ENCODE results near the gene ASB10. TPM values are rescaled to one million over a fixed set of nuclear protein-coding genes. Genes with fewer than 3 reads are reported as not detected.

The ASB10 gene
- total and polyA plus RNA-seq, 2 donors (not counting 1 experiment from before 2014, with no cell fraction given) = not detected

DNA sequence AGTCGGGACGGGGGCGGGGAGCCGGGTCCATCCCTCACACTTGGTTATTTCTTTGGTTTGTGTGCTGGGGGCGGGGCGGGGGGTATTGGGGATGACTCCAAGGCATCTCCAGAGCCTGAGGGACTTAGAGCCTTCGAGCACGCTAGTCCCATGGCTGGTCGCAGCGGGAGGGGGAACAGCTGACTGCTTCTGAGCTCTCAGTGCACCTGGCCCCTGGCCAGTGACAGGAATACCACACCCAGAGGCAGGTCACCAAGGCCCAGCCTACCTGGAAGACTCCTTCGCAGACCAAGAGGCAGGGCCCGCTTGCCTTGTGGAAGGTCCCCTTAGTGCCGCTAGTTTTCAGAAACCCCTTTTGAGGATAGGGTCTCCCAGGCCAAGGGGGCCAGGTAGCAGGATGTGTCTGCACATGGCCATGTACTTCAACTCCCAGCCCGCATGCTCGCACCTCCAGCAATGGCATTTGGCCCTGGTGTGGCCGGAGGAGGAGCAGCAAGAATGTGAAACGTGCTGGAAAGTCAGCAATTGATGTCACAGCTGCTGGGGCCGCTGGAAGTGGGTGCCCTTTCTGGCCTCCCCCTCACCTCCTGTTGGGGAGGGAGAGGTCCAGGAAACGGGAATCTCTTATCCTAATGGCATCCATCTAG, 60.4 kb downstream of the ASB10 start:
- Histone ChIP-seq H2AFZ (ENCODE audit: low read length) (no peak overlapping the region), H3K27ac (ENCODE audit: insufficient read depth, low read length) (no peak overlapping the region), H3K27me3 (ENCODE audit: control insufficient read depth, insufficient read depth, low read length) (no peaks in the 10 kb centered on the region), H3K9ac (ENCODE audit: insufficient read depth, low read length) (no peak overlapping the region), H3K4me3 (replicated peaks in 1 of 4; ENCODE audit: control extremely low read depth in 1 of 4, insufficient read depth in 1 of 4, low read depth in 3 of 4, low read length in 4 of 4) (no peak overlapping the region), H3K4me2 (ENCODE audit: extremely low read depth, insufficient read depth, low read length) (no peak overlapping the region), H4K20me1 (ENCODE audit: control insufficient read depth, extremely low read depth, insufficient read depth, low read length) (no peaks in the 10 kb centered on the region), H3K4me1 (ENCODE audit: control insufficient read depth, extremely low read depth, insufficient read depth, low read length) (peaks cover 5% of the 10 kb centered on the region), H3K79me2 (ENCODE audit: control insufficient read depth, insufficient read depth, low read length) (no peaks in the 10 kb centered on the region), H3K9me3 (ENCODE audit: control insufficient read depth, insufficient read depth, low read depth, low read length) (no peaks in the 10 kb centered on the region), H3K36me3 (ENCODE audit: control insufficient read depth, insufficient read depth, low read length) (peaks cover 17% of the 10 kb centered on the region)
- TF ChIP-seq, protein P1, sequence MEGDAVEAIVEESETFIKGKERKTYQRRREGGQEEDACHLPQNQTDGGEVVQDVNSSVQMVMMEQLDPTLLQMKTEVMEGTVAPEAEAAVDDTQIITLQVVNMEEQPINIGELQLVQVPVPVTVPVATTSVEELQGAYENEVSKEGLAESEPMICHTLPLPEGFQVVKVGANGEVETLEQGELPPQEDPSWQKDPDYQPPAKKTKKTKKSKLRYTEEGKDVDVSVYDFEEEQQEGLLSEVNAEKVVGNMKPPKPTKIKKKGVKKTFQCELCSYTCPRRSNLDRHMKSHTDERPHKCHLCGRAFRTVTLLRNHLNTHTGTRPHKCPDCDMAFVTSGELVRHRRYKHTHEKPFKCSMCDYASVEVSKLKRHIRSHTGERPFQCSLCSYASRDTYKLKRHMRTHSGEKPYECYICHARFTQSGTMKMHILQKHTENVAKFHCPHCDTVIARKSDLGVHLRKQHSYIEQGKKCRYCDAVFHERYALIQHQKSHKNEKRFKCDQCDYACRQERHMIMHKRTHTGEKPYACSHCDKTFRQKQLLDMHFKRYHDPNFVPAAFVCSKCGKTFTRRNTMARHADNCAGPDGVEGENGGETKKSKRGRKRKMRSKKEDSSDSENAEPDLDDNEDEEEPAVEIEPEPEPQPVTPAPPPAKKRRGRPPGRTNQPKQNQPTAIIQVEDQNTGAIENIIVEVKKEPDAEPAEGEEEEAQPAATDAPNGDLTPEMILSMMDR (conservative IDR thresholded peaks at IDR 0.05 in 1 of 2, IDR thresholded peaks at IDR 0.05 in 1 of 2; ENCODE audit: low read depth in 1 of 2, low read length in 2 of 2) = no peak
- no peak for TF ChIP-seq EZH2 (IDR thresholded peaks at IDR 0.05; ENCODE audit: low read length, missing control alignments)
- no peak for DNase-seq (ENCODE audit: low read depth in 2 of 2)

DNA sequence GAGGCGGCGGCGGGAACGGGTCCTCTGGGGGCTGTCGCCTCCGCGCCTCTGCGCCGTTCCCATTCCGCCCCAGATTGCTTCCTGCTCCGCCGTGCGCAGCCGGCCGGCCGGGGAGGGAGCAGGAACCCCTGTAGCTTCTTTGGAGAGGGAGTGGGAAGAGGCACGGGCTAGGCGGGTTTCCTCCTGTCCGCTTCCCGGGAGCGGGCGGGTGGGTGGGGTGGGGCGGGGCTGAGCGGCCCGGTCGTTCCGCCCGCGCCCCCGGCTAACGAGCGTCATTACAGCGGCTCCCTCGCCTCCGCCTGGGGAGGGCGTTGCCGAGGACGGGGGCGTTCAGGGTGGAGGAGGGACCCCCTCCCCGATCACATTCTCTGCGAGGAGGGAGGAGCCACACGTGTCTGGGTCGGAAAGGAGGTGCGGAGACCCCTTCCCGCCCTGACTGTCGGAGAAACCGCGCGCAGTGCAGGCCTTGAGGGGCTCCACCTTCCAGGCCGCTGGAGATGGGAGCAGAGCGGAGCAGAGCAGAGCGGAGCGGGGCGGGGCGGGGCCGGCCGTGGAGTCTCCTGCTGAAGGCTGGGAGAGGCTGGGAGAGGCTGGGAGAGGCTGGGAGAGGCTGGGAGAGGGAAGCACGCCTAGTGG, 61.1 kb downstream of the ASB10 start:
- Histone ChIP-seq H2AFZ (ENCODE audit: low read length) (peak overlapping the region; percentile 26), H3K27ac (ENCODE audit: insufficient read depth, low read length) (no peak overlapping the region), H3K4me1 (ENCODE audit: control insufficient read depth, extremely low read depth, insufficient read depth, low read length) (peaks cover 5% of the 10 kb centered on the region), H3K79me2 (ENCODE audit: control insufficient read depth, insufficient read depth, low read length) (no peaks in the 10 kb centered on the region), H3K4me3 (replicated peaks in 1 of 4; ENCODE audit: control extremely low read depth in 1 of 4, insufficient read depth in 1 of 4, low read depth in 3 of 4, low read length in 4 of 4) (peak overlapping the region; percentile 33 to 54 (median 42)), H3K4me2 (ENCODE audit: extremely low read depth, insufficient read depth, low read length) (peak overlapping the region; percentile 90), H3K36me3 (ENCODE audit: control insufficient read depth, insufficient read depth, low read length) (peaks cover 22% of the 10 kb centered on the region), H3K9me3 (ENCODE audit: control insufficient read depth, insufficient read depth, low read depth, low read length) (no peaks in the 10 kb centered on the region), H4K20me1 (ENCODE audit: control insufficient read depth, extremely low read depth, insufficient read depth, low read length) (no peaks in the 10 kb centered on the region), H3K27me3 (ENCODE audit: control insufficient read depth, insufficient read depth, low read length) (no peaks in the 10 kb centered on the region), H3K9ac (ENCODE audit: insufficient read depth, low read length) (peak overlapping the region; percentile 23)
- TF ChIP-seq EZH2 (IDR thresholded peaks at IDR 0.05; ENCODE audit: low read length, missing control alignments) = no peak
- TF ChIP-seq, protein P1 (conservative IDR thresholded peaks at IDR 0.05 in 1 of 2, IDR thresholded peaks at IDR 0.05 in 1 of 2; ENCODE audit: low read depth in 1 of 2, low read length in 2 of 2) = no peak
- DNase-seq (ENCODE audit: low read depth in 2 of 2) = peak in 1 of 2 donors; percentile 15

Other genes starting within 250 kb of the ASB10 start
- 6.1 and 6.2 TPM in 2 replicates for gene KCNH2, start 208.9 kb downstream of the ASB10 start, total RNA-seq
- gene KCNH2, start 208.9 kb downstream of the ASB10 start, polyA plus RNA-seq = 0.15 and 0.20 TPM in 2 replicates
- gene NOS3, start 196.2 kb downstream of the ASB10 start, total RNA-seq = 0.50 and 0.77 TPM in 2 replicates
- 0.12 and 0.38 TPM in 2 replicates for gene NOS3, start 196.2 kb downstream of the ASB10 start, polyA plus RNA-seq
- gene ATG9B, start 162.8 kb downstream of the ASB10 start, total RNA-seq = under 0.01 TPM in 1 of 2 replicates, not detected in the other
- gene ATG9B, start 162.8 kb downstream of the ASB10 start, polyA plus RNA-seq = 0.03 TPM in 2 replicates
- gene ABCB8, start 158.8 kb downstream of the ASB10 start, total RNA-seq = 16.4 and 20.0 TPM in 2 replicates
- gene ABCB8, start 158.8 kb downstream of the ASB10 start, polyA plus RNA-seq = 12.1 and 14.5 TPM in 2 replicates
- gene ASIC3, start 138.7 kb downstream of the ASB10 start, total RNA-seq = under 0.01 and 0.17 TPM in 2 replicates
- 0.05 and 0.07 TPM in 2 replicates for gene ASIC3, start 138.7 kb downstream of the ASB10 start, polyA plus RNA-seq
- gene CDK5, start 129.4 kb downstream of the ASB10 start, total RNA-seq = 25.9 and 27.7 TPM in 2 replicates
- gene CDK5, start 129.4 kb downstream of the ASB10 start, polyA plus RNA-seq = 15.1 and 24.7 TPM in 2 replicates
- 56.0 and 61.8 TPM in 2 replicates for gene SLC4A2, start 127.7 kb downstream of the ASB10 start, total RNA-seq
- 30.5 and 54.1 TPM in 2 replicates for gene SLC4A2, start 127.7 kb downstream of the ASB10 start, polyA plus RNA-seq
- 64.7 and 69.5 TPM in 2 replicates for gene FASTK, start 106.4 kb downstream of the ASB10 start, total RNA-seq
- 33.8 and 34.1 TPM in 2 replicates for gene FASTK, start 106.4 kb downstream of the ASB10 start, polyA plus RNA-seq
- gene TMUB1, start 103.8 kb downstream of the ASB10 start, total RNA-seq = 14.1 and 20.3 TPM in 2 replicates
- gene TMUB1, start 103.8 kb downstream of the ASB10 start, polyA plus RNA-seq = 11.9 and 17.1 TPM in 2 replicates
- 34.2 and 44.9 TPM in 2 replicates for gene AGAP3, start 100.8 kb downstream of the ASB10 start, total RNA-seq
- gene AGAP3, start 100.8 kb downstream of the ASB10 start, polyA plus RNA-seq = 32.9 and 33.5 TPM in 2 replicates
- not detected in 2 replicates for gene GBX1, start 19.6 kb downstream of the ASB10 start, total RNA-seq
- not detected in 2 replicates for gene GBX1, start 19.6 kb downstream of the ASB10 start, polyA plus RNA-seq
- gene H2BK1, start 23.2 kb upstream of the ASB10 start, total RNA-seq = not detected in 2 replicates
- gene H2BK1, start 23.2 kb upstream of the ASB10 start, polyA plus RNA-seq = not detected in 2 replicates
- gene ABCF2, start 40.0 kb upstream of the ASB10 start, total RNA-seq = 46.4 and 46.7 TPM in 2 replicates
- 41.6 and 66.1 TPM in 2 replicates for gene ABCF2, start 40.0 kb upstream of the ASB10 start, polyA plus RNA-seq
- 33.9 and 46.7 TPM in 2 replicates for gene CHPF2, start 45.2 kb upstream of the ASB10 start, total RNA-seq
- gene CHPF2, start 45.2 kb upstream of the ASB10 start, polyA plus RNA-seq = 33.6 and 42.5 TPM in 2 replicates
- 23.8 and 27.0 TPM in 2 replicates for gene SMARCD3, start 61.4 kb upstream of the ASB10 start, total RNA-seq
- gene SMARCD3, start 61.4 kb upstream of the ASB10 start, polyA plus RNA-seq = 30.7 and 30.9 TPM in 2 replicates
- gene NUB1, start 154.6 kb upstream of the ASB10 start, total RNA-seq = 42.9 and 44.4 TPM in 2 replicates
- 59.4 and 77.7 TPM in 2 replicates for gene NUB1, start 154.6 kb upstream of the ASB10 start, polyA plus RNA-seq
- gene WDR86, start 222.8 kb upstream of the ASB10 start, total RNA-seq = 0.33 and 1.0 TPM in 2 replicates
- gene WDR86, start 222.8 kb upstream of the ASB10 start, polyA plus RNA-seq = not detected in 2 replicates

Measured in fibroblast of lung (primary cell).